SK-N-SH (cell line): ENCODE results near the gene OXA1L. TPM values are rescaled to one million over a fixed set of nuclear protein-coding genes. Genes with fewer than 3 reads are reported as not detected.
"Not testable (repeated sequence)": the region's sequence is repeated elsewhere in the genome, so short reads cannot be mapped to it uniquely, and the experiment has no call there.

Experiments
- CTCF ChIA-PET: fragments of 300-600, 350-600 bp; formaldehyde crosslinking; extraction: SDS; loops from one replicate; lab custom pipeline; 2021; lab: Yijun Ruan, JAX
- POLR2A ChIA-PET: fragments of 350-600 bp; sonication (Branson Sonifier 250); formaldehyde crosslinking; extraction: SDS; loops from one replicate; lab custom pipeline; 2020; ENCODE audit warnings: antibody characterized with exemption, inconsistent platforms; lab: Yijun Ruan, JAX
- DNase-seq: peaks from one replicate; pipeline ENCODE4 v3.0.0; 2012
- H2AFZ ChIP-seq: fragments of 200-600 bp; sonication (generic); 2 replicates; pipeline ENCODE4 v1.8.1; 2016; ENCODE audit warnings: antibody characterized with exemption, mild to moderate bottlenecking, low read depth
- H3F3A ChIP-seq: fragments of 200-600 bp; sonication (generic); replicated peaks from 2 replicates; pipeline ENCODE3; 2016; ENCODE audit warnings: antibody characterized with exemption, mild to moderate bottlenecking; ENCODE audit not compliant: insufficient read depth
- H3K27ac ChIP-seq, 2 experiments: fragments of 200-500 bp in 1 of 2; fragments of 200-600 bp in 1 of 2; sonication (Bioruptor generic) in 1 of 2; sonication (generic), shearing (Covaris generic) in 1 of 2; 2 replicates each; pipeline versions ENCODE4 v1.5.1 to v1.6.1; 2014 to 2016; ENCODE audit warnings: low read depth in 2 of 2, inconsistent platforms in 1 of 2, low read length in 1 of 2, mild to moderate bottlenecking in 1 of 2, mixed read lengths in 1 of 2
- H3K27me3 ChIP-seq: fragments of 200-600 bp; sonication (generic), shearing (Covaris generic); 2 replicates; pipeline ENCODE4 v1.6.1; 2016; ENCODE audit warnings: mixed run types; ENCODE audit not compliant: insufficient read depth
- H3K36me3 ChIP-seq, 2 experiments: fragments of 200-500 bp in 1 of 2; fragments of 200-600 bp in 1 of 2; sonication (Bioruptor generic) in 1 of 2; sonication (generic) in 1 of 2; replicated peaks in 1 of 2; 2 replicates each; pipeline versions ENCODE3 to v1.5.1; 2014 to 2016; ENCODE audit warnings: low read length in 1 of 2, mild to moderate bottlenecking in 1 of 2; ENCODE audit not compliant: insufficient read depth in 2 of 2, control insufficient read depth in 1 of 2
- H3K4me1 ChIP-seq, 2 experiments: fragments of 200-500 bp in 1 of 2; fragments of 200-600 bp in 1 of 2; sonication (Bioruptor generic) in 1 of 2; sonication (generic), shearing (Covaris generic) in 1 of 2; 2 replicates each; pipeline versions ENCODE4 v1.5.1 to v1.6.1; 2014 to 2016; ENCODE audit warnings: low read depth in 1 of 2, low read length in 1 of 2, mixed run types in 1 of 2; ENCODE audit not compliant: insufficient read depth in 2 of 2, control insufficient read depth in 1 of 2
- H3K4me2 ChIP-seq: fragments of 200-600 bp; sonication (generic), shearing (Covaris generic); 2 replicates; pipeline ENCODE4 v1.6.1; 2017; ENCODE audit warnings: mixed run types
- H3K4me3 ChIP-seq, 2 experiments: fragments of 200-500 bp in 1 of 2; fragments of 200-600 bp in 1 of 2; sonication (Bioruptor generic) in 1 of 2; sonication (generic), shearing (Covaris generic) in 1 of 2; 2 replicates each; pipeline versions ENCODE4 v1.5.1 to v1.8.1; 2014 to 2016; ENCODE audit warnings: low read depth in 2 of 2, inconsistent platforms in 1 of 2, low read length in 1 of 2, mild to moderate bottlenecking in 1 of 2, mixed read lengths in 1 of 2, moderate library complexity in 1 of 2
- H3K79me2 ChIP-seq: fragments of 200-600 bp; sonication (generic); 2 replicates; pipeline ENCODE4 v1.8.1; 2017; ENCODE audit warnings: mild to moderate bottlenecking; ENCODE audit not compliant: insufficient read depth
- H3K9ac ChIP-seq: fragments of 200-600 bp; sonication (generic); 2 replicates; pipeline ENCODE4 v1.6.1; 2017; ENCODE audit warnings: mixed run types
- H3K9me2 ChIP-seq: fragments of 200-600 bp; sonication (generic); 2 replicates; pipeline ENCODE4 v1.6.1; 2017; ENCODE audit warnings: mixed run types
- H3K9me3 ChIP-seq: fragments of 200-600 bp; sonication (generic); 2 replicates; pipeline ENCODE4 v1.6.1; 2017; ENCODE audit warnings: mixed run types, mild to moderate bottlenecking, moderate library complexity
- H4K20me1 ChIP-seq: fragments of 200-600 bp; sonication (generic); 2 replicates; pipeline ENCODE4 v1.6.1; 2017; ENCODE audit warnings: mild to moderate bottlenecking, mixed run types; ENCODE audit not compliant: insufficient read depth
- CHD2 ChIP-seq: fragments of 150-350 bp; IDR thresholded peaks from 2 replicates; pipeline ENCODE4 v1.6.1; 2018; ENCODE audit warnings: low read length; ENCODE audit not compliant: partially characterized antibody
- CTCF ChIP-seq: fragments of 200-600 bp; sonication (generic); IDR thresholded peaks from 2 replicates; pipeline ENCODE4 v1.6.1; 2017; ENCODE audit warnings: antibody characterized with exemption, mild to moderate bottlenecking, moderate library complexity
- EP300 ChIP-seq, 2 experiments: IDR thresholded peaks; 2 replicates each; pipeline versions ENCODE4 v1.4.0 to v1.6.1; 2012; ENCODE audit warnings: borderline replicate concordance in 1 of 2, low read depth in 1 of 2, low read length in 1 of 2
- EZH2phosphoT487 ChIP-seq: fragments of 200-600 bp; sonication (generic); IDR thresholded peaks from 2 replicates; pipeline ENCODE4 v1.6.1; 2017; ENCODE audit warnings: low read depth, mixed run types, mild to moderate bottlenecking, antibody characterized with exemption, moderate library complexity, borderline replicate concordance
- FOXM1 ChIP-seq: IDR thresholded peaks from 2 replicates; pipeline ENCODE4 v1.4.0; 2012; ENCODE audit warnings: low read depth, mild to moderate bottlenecking
- GABPA ChIP-seq: IDR thresholded peaks from 2 replicates; pipeline ENCODE4 v1.4.0; 2012; ENCODE audit warnings: low read depth, mild to moderate bottlenecking
- GATA2 ChIP-seq: sonication (generic); formaldehyde crosslinking; IDR thresholded peaks from 2 replicates; pipeline ENCODE4 v1.5.0; 2020; ENCODE audit warnings: mild to moderate bottlenecking, missing genetic modification reagents
- MXI1 ChIP-seq: IDR thresholded peaks from 2 replicates; pipeline ENCODE4 v1.6.1; 2012; ENCODE audit warnings: mild to moderate bottlenecking, low read depth, low read length, improper control_type of control experiment
- NFIC ChIP-seq: IDR thresholded peaks from 2 replicates; pipeline ENCODE4 v1.4.0; 2012; ENCODE audit warnings: borderline replicate concordance
- NRF1 ChIP-seq: IDR thresholded peaks from 2 replicates; pipeline ENCODE4 v1.6.1; 2012; ENCODE audit warnings: low read depth, mild to moderate bottlenecking, low read length
- POLR2AphosphoS5 ChIP-seq: IDR thresholded peaks from 2 replicates; pipeline ENCODE4 v1.6.1; 2012; ENCODE audit warnings: low read depth, low read length
- RAD21 ChIP-seq: IDR thresholded peaks from 2 replicates; pipeline ENCODE4 v1.6.1; 2012; ENCODE audit warnings: mild to moderate bottlenecking, low read length
- RCOR1 ChIP-seq: fragments of 150-350 bp; IDR thresholded peaks from 2 replicates; pipeline ENCODE4 v1.6.1; 2017; ENCODE audit warnings: antibody characterized with exemption, low read length
- RXRA ChIP-seq: IDR thresholded peaks from 2 replicates; pipeline ENCODE4 v1.4.0; 2012; ENCODE audit warnings: low read depth, mild to moderate bottlenecking, borderline replicate concordance
- WGBS: methylation state at CpG from one replicate; pipeline ENCODE4 v1.1.6; 2017; ENCODE audit warnings: low lambda C conversion rate; 5-methylcytosine and 5-hydroxymethylcytosine counted together
- polyA plus RNA-seq, 3 experiments: library from polyadenylated mRNA; depleted of rRNA; stranded (reverse); fragments of >200 nt; gene quantifications; 2 replicates each; pipeline ENCODE4 v1.2.3, GENCODE V29; 2012

The OXA1L gene
- polyA plus RNA-seq, 1 of the 3 experiments (the other 2 are of a cell fraction), result 119 TPM

- no peak for TF ChIP-seq CHD2
- no peak for TF ChIP-seq FOXM1
Observed at GRCh38 chr14:22752422-22752821, 14.1 kb upstream of the OXA1L start (continued).

- Histone ChIP-seq H3K36me3 (no peaks in the 10 kb centered on the region), H3K4me1 (no peaks in the 10 kb centered on the region), H3K9me3 (no peaks in the 10 kb centered on the region), H3K79me2 (no peaks in the 10 kb centered on the region), H3K4me2 (0 out of 2 replicates have a peak overlapping the region, but pooled peaks have one; percentile 11), H3K4me3 (no peak overlapping the region), H3K9me2 (no peaks in the 10 kb centered on the region), H4K20me1 (no peaks in the 10 kb centered on the region), H2AFZ (no peak overlapping the region), H3F3A (no peaks in the 10 kb centered on the region), H3K27ac (no peak overlapping the region), H3K27me3 (peaks cover 5% of the 10 kb centered on the region), H3K9ac (no peak overlapping the region)
- DNase-seq, result no peak
- TF ChIP-seq RAD21 (no peak), GATA2 (CRISPR knock-in tag) (no peak), EZH2phosphoT487 (no peak), GABPA (no peak), MXI1 (no peak), RXRA (no peak), EP300 (IDR thresholded peaks at IDR 0.05; ENCODE audit: borderline replicate concordance in 1 of 2, low read depth in 1 of 2, low read length in 1 of 2) (no peak), NRF1 (no peak)
- WGBS, result 35% methylated on average over 6 of the region's 6 CpGs
- POLR2A ChIA-PET, result interaction anchor here (1.3 kb wide), 1 partner anchor 12 kb away, joined by 4 read pairs; the partner anchor contains the start of gene OXA1L
- CTCF ChIA-PET, result interaction anchor here (1.4 kb wide), 1 partner anchor 197 kb away, joined by 4 read pairs; no protein-coding TSS in a partner anchor
Observed at GRCh38 chr14:22753586-22753985, 12.9 kb upstream of the OXA1L start.

- H3K9me2 ChIP-seq, H3K36me3 ChIP-seq, H3K4me3 ChIP-seq, H3K9me3 ChIP-seq, H3K27ac ChIP-seq, H2AFZ ChIP-seq, DNase-seq, CTCF ChIA-PET, H3K4me2 ChIP-seq, H3F3A ChIP-seq, H3K9ac ChIP-seq, POLR2A ChIA-PET, H3K79me2 ChIP-seq, H3K27me3 ChIP-seq, H3K4me1 ChIP-seq, H4K20me1 ChIP-seq: not testable (repeated sequence)
- whole genome bisulfite sequencing, result 51% methylated on average over 10 of the region's 10 CpGs
Observed at GRCh38 chr14:22757972-22758650, 8.4 kb upstream of the OXA1L start.

- H3K9me3 ChIP-seq, result no peaks in the 10 kb centered on the region
- H3K79me2 ChIP-seq, result peaks cover 2% of the 10 kb centered on the region; the same call in 1 of the 2 replicates
- H3K9ac ChIP-seq, result no peak overlapping the region
- H3K27me3 ChIP-seq, result no peaks in the 10 kb centered on the region
- no peaks in the 10 kb centered on the region for H3K36me3 ChIP-seq
- H3K4me3 ChIP-seq, result no peak overlapping the region
- no peak overlapping the region for H3K27ac ChIP-seq
- H2AFZ ChIP-seq, result no peak overlapping the region
- ChIA-PET POLR2A (no interaction called here), CTCF (interaction anchor here (0.6 to 1.3 kb wide), 2 partner anchors 91 to 205 kb away, joined by 3 to 4 read pairs; no protein-coding TSS in a partner anchor)
- H4K20me1 ChIP-seq, result no peaks in the 10 kb centered on the region
- 15% methylated on average over 1 of the region's 1 CpG for WGBS
- no peaks in the 10 kb centered on the region for H3F3A ChIP-seq
- DNase-seq, result no peak
- no peaks in the 10 kb centered on the region; a peak in 1 of 4 replicates for H3K4me1 ChIP-seq
- H3K9me2 ChIP-seq, result no peaks in the 10 kb centered on the region
- H3K4me2 ChIP-seq, result no peak overlapping the region
- TF ChIP-seq RCOR1 (no peak), EZH2phosphoT487 (no peak), MXI1 (no peak), CTCF (no peak), NFIC (no peak), POLR2AphosphoS5 (no peak), RXRA (no peak)
Observed at GRCh38 chr14:22761734-22762133, 4.8 kb upstream of the OXA1L start.
